NK-92 treated with Interleukin-12 subunit alpha and Interleukin-12 subunit beta, amount 100 ng/mL, for 24 hours (cell line): Measurements from ENCODE around the gene PLEKHA5.
"Not testable (repeated sequence)": the region's sequence is repeated elsewhere in the genome, so short reads cannot be mapped to it uniquely, and the experiment has no call there.

Experiments used
- DNase-seq: peaks from one replicate; lab custom pipeline; 2025; lab: John Stamatoyannopoulos, UW

PLEKHA5 gene

GRCh38 chr12:19129486-19130223 lies at the start of gene PLEKHA5:
PLEKHA5 (plus strand) TSS chr12:19129733; CDS start chr12:19129800, 67 bp downstream.
- DNase-seq, result no peak

- DNase-seq, result no peak
Observed at GRCh38 chr12:19080918-19081317, 48.6 kb upstream of the PLEKHA5 start.

- DNase-seq, result no peak
Observed at GRCh38 chr12:19082365-19082911, 47.1 kb upstream of the PLEKHA5 start.

GRCh38 chr12:19084547-19084946 lies 45.0 kb upstream of the PLEKHA5 start:
- DNase-seq, result no peak

- no peak for DNase-seq
Observed at GRCh38 chr12:19085090-19085489, 44.4 kb upstream of the PLEKHA5 start.

GRCh38 chr12:19088606-19089005 lies 40.9 kb upstream of the PLEKHA5 start:
- no peak for DNase-seq

- not testable (repeated sequence) for DNase-seq
Observed at GRCh38 chr12:19092482-19092881, 37.1 kb upstream of the PLEKHA5 start.

GRCh38 chr12:19093218-19093617 lies 36.3 kb upstream of the PLEKHA5 start:
- no peak for DNase-seq

GRCh38 chr12:19095331-19095730 lies 34.2 kb upstream of the PLEKHA5 start:
- no peak for DNase-seq

- no peak for DNase-seq
Observed at GRCh38 chr12:19095756-19096480, 33.6 kb upstream of the PLEKHA5 start.

GRCh38 chr12:19105463-19105862 lies 24.1 kb upstream of the PLEKHA5 start:
- no peak for DNase-seq

GRCh38 chr12:19107750-19108149 lies 21.8 kb upstream of the PLEKHA5 start:
- DNase-seq, result no peak

- DNase-seq, result no peak
Observed at GRCh38 chr12:19110221-19110940, 19.2 kb upstream of the PLEKHA5 start.

- DNase-seq, result no peak
Observed at GRCh38 chr12:19113464-19113863, 16.1 kb upstream of the PLEKHA5 start.

GRCh38 chr12:19115285-19115684 lies 14.2 kb upstream of the PLEKHA5 start:
- no peak for DNase-seq

- no peak for DNase-seq
Observed at GRCh38 chr12:19119440-19119839, 10.1 kb upstream of the PLEKHA5 start.

GRCh38 chr12:19120795-19121194 lies 8.7 kb upstream of the PLEKHA5 start:
- DNase-seq, result no peak

GRCh38 chr12:19121449-19122018 lies 8.0 kb upstream of the PLEKHA5 start:
- DNase-seq, result no peak

- no peak for DNase-seq
Observed at GRCh38 chr12:19125325-19125724, 4.2 kb upstream of the PLEKHA5 start.

GRCh38 chr12:19127270-19127669 lies 2.3 kb upstream of the PLEKHA5 start:
- DNase-seq, result no peak

- no peak for DNase-seq
Observed at GRCh38 chr12:19128485-19128884, 1.0 kb upstream of the PLEKHA5 start.

- DNase-seq, result no peak
Observed at GRCh38 chr12:19129122-19129485, 429 bp upstream of the PLEKHA5 start.
